Eye (tissue), 1 donor: ENCODE results near the gene KDM1B.
"Not testable (repeated sequence)": the region's sequence is repeated elsewhere in the genome, so short reads cannot be mapped to it uniquely, and the experiment has no call there.

ENCODE experiments used
- DNase-seq: peaks from one replicate; pipeline ENCODE4 v3.0.0-alpha.2; 2015

KDM1B gene

DNA sequence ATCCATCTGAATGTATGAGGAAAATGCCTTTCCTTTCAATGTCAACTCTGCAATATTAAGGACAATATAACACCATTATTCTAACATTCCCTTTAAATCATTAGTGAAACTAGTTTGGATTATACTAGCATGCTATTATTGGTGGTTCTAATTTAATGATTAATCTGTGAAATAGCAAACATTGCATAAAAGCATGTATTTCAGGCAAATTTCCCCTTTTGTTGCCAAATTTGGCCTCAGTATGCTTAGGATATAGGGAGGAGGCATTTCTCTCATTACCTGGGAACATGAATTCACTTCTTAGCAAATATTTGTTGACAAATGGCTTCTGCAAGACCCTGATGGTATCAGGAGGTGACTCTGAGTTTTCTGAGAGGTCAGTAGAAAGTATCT lies 1.9 kb upstream of the KDM1B start:
- no peak for DNase-seq

DNA sequence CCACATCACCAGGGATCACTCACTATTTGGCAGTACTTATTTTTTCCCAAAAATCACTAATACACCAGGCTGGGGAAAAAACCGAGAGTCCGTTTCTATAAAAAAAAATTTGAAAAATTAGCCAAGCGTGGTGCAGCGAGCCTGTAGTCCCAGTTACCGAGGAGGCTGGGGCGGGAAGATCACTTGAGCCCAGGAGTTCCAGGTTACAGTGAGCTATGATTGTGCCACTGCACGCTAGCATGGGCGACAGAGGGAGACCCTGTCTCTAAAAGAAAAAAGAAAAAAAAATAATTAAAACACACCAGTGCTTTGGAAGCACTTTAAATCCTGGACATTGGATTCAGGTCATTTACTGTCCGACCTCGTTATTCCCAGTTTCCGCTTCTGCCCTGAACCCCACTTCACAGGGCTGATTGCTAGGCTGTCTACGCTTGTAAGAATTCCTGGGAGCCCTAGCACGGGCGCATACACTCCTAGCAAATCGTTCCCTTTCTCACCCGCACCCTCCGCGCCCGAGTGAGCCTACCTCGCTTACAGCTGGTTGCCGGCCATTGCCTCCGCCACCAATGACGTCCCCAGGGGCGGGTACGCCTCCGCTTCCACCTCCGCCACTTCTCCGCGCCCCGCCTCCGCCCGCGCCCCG lies 594 bp upstream of the KDM1B start, which contains the start of gene TPMT:
Gene TPMT, minus strand, starts transcription at position 571 of the 643 bp plus-strand sequence. CDS start 5,950 bp downstream, outside the sequence.
- no peak for DNase-seq

DNA sequence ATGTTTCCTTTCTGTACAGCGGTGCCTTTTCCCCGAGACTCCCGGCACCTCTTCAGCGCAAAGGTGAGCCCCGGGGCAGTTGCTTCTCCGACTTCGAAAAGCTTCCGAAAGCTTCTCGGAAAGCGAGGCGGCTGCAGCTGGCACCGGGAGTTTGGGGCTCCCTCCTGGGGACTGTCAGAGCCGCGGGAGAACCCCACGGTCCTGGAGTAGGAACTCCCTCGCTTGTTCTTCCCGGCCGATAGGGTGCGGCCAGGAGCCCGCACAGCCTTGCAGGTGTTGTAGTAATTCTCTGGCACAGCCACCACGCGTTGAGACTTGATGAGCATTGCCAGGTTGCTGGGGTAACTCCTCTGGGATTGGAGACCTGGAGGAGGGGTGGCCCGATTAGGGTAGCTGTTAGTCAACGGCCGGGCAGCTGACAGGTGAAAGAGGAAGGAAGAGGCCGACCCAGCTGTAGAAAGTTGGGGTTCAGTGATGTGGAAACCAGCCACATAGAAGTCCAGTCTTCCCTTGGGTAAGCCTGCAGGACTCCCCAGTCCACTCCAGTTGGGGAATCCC lies 721 bp downstream of the KDM1B start:
- DNase-seq: peak; percentile 76

DNA sequence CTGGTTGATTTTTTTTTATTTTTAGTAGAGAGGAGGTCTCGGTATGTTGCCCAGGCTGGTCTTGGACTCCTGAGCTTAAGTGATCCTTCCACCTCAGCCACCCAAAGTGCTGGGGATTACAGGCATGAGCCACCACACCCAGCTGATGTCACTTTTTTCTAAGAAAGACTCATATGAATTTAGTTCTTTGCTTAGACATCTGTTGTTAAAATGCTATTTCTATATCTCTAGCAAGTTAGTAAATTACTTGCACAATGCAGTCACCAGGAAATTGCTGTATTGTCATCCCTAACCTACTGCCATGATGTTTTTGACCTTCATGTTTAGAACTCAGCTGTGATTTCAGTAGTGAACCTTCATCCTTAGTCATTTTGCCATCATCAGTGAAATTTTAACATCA lies 5.7 kb downstream of the KDM1B start:
- DNase-seq: no peak

DNA sequence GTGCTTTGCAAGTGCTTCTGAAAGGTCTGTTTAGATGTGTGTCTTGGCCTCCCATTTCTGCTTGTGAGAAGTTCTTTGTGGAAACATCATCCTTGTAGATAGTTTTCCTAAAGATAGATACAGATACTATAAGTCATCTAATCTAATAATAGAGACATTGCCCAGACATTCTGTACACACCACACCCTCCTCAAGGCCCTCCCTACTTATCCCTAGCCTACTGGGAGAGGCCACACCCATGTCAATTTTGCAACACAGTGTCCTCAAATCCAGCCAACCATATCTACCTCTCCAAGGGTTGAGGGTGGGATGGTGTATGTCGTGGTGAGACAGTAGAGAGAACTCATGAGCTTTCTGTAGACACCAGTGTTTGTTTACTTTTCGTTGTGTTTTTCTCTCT lies 6.2 kb downstream of the KDM1B start:
- no peak for DNase-seq

DNA sequence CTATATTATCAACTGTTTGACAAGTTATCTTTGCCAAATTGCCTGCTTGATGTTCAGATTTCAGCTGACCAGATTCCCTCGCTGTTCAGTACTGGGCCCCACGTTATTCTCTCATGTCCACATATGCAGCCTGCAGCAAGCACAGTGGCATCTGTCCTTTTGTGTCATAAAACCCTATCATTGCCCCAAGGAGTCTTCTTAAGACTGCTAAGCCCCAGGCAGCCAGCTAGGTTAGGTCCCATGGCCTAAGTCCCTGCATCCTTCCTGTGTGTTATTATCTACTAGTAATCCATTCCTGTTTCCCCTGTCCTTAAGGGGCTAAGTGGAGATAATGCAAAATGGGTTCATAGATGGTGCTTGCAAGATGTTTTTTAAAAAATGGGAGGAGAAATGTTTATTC lies 7.2 kb downstream of the KDM1B start:
- no peak for DNase-seq

DNA sequence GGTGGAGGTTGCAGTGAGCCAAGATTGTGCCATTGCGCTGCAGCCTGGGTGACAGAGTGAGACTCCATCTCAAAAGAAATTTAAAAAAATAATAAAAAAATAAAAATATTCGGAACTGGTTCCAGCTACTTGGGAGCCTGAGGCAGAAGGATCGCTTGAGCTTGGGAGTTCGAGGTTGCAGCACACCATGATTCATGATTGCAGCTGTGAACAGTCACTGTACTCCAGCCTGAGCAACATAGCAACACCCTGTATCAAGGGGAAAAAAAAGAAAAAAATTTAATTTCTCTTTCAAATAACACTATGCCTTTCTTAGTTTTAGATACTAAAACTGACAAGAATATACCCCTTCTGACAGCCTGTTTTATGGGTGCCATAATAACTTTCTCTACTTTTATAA lies 10.5 kb downstream of the KDM1B start:
- DNase-seq: no peak

DNA sequence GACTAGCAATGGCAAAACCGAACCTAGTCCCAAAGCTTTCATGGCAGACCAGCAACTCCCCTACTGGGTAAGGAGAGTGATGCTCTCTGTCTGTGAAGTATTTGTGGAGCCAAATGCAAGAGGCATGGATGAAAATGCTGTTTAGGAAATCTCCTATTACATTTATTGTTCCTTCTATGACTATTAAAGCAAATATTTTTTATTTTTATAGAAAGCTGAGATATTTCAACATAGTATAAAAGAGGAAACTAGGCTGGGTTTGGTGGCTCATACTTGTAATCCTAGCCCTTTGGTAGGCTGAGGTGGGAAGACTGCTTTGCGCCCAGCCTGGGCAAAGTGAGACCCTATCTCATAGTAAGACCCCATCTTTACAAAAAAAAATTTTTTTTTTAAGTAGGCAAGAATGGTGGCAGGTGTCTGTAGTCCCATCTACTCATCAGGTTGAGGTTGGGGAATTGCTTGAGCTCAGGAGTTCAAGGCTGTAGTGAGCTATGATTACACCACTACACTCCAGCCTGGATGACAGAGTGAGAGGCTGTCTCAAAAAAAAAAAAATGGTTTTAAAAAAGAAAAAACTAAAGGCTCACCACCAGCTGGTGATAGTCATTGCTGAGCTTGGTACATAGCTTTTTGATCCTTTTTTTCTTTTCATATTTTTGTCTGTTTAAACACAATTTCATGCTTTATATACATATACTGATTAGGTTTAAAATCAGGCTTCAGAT lies 11.3 kb downstream of the KDM1B start:
- DNase-seq: no peak

DNA sequence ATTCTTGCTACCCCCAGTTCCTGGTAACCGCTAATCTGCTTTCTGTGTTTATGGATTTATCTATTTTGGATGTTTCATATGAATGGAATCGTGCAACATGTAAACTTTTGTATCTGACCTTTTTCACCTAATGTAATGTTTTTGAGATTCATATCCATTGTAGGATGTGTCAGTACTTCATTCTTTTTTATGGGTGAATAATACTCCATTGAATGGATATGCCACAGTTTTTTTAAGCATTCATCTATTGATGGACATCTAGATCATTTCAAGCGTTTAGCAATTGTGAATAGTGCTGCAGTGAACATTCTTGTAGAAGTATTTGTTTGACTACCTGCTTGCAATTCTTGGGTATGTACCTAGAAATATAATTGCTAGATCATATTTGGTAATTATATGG lies 13.0 kb downstream of the KDM1B start:
- DNase-seq: no peak

DNA sequence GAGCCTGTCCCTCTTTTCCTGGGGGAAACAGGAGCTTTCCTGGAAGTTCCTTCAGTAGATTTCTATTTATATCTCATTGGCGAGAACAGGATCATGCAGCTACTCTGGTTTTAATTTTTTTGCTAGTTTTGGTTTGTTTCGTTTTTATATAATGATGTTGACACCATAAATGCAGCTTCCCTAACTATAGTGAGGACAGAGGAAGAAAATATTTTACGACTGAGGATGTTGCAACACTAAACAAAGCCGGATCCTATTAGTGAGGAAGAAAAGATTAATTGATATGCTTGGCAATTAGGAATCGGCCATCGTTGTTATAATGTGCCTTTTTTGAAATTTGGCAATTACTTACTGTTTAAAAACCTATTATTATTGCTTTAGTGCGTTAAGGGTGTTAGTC lies 16.6 kb downstream of the KDM1B start:
- no peak for DNase-seq

DNA sequence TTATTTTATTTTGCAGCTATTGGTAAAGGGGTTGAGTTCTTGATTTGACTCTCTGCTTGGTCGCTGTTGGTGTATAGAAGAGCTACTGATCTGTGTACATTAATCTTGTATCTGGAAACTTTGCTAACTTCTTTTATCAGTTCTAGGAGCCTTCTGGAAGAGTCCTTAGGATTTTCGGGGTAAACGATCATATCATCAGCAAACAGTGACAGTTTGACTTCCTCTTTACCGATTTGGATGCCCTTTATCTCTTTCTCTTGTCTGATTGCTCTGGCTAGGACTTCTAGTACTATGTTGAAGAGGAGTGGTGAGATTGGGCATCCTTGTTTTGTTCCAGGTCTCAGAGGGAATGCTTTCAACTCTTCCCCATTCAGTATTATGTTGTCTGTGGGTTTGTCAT lies 21.0 kb downstream of the KDM1B start:
- not testable (repeated sequence) for DNase-seq

DNA sequence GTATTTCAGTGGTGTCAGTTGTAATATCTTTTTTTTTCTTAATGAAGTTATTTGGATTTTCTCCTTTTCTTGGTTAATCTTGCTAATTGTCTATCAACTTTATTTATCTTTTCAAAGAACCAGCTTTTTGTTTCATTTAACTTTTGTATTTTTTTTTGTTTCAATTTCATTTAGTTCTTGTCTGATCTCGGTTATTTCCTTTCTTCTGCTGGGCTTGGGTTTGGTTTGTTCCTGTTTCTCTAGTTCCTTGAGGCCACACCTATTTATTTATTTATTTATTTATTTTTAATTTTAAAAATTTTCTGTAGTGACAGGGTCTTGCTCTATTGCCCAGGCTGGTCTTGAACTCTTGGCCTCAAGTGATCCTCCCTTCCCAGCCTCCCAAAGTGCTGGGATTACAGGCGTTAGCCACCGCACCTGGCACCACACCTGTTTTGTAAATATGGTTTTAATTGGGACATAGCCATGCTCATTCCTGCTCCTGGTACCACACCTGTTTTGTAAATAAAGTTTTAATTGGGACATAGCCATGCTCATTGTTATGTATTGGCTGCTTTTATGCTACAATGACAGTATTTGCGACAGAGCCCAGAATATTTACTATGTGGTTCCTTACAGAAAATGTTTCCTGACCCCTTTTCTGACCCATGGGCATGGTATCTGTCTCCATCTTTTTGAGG lies 22.2 kb downstream of the KDM1B start:
- DNase-seq: no peak

DNA sequence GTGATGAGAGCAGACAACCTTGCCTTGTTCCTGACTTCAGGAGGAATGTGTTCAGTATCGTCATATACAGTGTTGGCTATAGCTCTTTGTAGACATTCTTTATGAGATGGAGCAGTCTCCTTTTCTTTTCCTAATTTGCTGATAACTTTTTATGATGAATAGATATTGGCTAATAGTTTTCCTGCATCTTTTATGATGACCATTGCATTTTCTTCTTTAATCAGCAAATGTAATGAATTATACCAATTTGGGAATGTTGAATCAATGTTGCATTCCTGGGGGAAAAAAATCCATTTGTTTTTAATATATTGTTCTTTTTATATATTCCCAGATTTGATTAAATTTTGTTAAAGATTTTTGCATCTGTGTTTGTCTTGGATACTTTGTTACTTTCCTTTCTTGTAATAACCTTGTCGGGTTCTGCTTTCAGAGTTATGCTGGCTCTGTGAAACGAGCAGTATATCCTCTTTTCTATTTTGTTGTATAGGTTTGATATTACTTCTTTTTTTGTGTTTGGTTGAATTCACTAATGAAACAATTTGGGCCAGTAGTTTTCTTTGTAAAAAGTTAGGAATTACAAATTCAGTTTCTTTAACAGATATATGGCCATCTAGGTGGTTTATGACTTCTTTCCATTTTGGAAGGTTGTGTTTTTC lies 23.9 kb downstream of the KDM1B start:
- DNase-seq: no peak

DNA sequence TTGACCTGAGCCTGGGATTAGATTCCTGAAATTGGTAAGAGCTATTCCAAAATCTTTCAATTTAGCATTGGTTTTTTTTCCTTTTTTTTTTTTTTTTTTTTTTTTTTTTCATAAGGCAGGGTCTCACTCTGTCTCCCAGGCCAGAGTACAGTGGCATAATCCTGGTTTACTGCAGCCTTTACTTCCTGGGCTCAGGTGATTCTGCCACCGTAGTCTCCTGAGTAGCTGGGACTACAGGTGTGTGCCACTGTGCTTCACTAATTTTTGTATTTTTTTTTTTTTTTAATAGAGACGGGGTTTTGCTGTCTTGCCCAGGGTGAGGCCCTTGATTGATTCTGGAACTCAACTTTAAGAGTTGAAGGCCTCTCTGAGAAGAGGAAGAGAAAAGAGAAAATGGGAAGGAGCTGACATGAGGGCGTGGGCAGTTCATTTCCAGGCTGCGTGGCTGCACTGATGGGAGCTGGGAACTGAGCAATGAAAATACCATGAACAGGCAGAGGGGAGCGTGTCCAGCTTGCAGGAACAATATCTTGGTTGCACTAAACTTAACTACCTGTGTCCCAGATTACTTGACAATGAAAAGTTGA lies 24.6 kb downstream of the KDM1B start:
- DNase-seq: no peak

DNA sequence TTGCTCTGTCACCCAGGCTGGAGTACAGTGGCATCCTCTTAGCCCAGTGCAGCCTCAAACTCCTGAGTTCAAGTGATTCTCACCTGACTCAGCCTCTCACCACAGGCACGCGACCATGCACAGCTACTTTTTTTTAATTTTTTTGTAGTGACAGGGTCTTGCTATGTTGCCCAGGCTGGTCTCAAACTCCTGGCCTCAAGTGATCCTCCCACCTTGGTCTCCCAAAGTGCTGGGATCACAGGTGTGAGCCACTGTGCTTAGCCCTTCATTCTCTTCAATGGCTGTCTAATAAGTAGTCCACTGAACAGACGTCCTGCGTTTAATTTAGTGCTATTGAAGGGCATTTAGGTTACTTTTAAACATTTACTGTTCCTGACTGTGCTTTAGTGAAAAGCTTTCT lies 27.3 kb downstream of the KDM1B start:
- DNase-seq: no peak

DNA sequence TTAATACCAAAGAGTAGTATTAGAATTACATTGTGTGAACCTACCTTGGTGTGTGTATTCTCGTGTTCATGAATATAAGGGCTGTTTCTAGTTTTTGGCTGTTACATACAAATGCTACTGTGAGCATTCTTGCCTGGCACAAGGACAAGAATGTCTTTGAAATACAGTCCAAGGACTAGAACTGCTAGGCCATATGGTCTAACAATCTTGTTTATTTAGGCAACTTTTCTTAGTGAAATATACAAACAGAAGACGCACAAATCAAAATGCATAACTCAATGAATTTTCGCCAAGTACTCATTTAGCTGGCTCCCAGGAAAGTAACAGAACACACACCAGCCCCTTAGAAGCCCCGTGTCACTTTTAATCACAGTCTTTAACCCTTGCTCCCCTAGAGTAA lies 28.5 kb downstream of the KDM1B start:
- no peak for DNase-seq

DNA sequence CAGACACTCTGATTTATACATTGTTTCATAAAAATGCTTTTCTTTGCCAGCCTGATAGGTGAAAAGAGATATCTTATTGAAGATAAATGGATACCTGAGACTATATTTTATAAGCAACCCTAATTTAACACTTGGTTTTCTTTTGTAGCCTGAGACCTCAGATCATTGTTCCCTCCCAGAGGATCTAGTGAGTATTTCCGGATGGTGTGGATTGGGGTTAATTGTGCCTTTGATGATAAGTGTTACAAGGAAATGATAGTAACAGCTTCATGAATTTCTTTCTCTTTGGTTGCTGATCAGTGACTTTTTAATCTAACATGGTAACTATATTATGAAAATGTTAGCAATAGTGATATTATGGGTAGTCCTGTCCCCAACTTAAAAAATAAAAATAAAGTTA lies 30.4 kb downstream of the KDM1B start:
- DNase-seq: no peak

DNA sequence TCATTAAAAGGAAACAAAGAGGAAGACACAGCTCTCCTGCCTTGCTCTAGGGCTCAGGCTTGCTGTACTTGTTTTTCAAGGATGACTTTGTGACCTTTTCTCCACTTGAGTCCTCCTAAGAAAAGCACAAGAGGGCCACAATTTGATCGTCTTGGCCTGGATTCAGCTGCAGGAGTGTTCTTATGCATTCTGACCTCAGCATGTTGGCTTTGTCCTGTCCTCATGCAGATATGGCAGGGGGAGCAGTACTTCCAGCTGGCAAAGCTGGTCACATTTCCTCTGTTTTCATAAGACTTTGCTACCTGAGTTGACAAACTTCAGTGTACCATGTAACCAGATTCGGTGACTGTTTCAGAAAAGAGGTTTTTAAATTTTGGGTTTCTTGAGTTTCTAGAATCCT lies 30.8 kb downstream of the KDM1B start:
- no peak for DNase-seq

DNA sequence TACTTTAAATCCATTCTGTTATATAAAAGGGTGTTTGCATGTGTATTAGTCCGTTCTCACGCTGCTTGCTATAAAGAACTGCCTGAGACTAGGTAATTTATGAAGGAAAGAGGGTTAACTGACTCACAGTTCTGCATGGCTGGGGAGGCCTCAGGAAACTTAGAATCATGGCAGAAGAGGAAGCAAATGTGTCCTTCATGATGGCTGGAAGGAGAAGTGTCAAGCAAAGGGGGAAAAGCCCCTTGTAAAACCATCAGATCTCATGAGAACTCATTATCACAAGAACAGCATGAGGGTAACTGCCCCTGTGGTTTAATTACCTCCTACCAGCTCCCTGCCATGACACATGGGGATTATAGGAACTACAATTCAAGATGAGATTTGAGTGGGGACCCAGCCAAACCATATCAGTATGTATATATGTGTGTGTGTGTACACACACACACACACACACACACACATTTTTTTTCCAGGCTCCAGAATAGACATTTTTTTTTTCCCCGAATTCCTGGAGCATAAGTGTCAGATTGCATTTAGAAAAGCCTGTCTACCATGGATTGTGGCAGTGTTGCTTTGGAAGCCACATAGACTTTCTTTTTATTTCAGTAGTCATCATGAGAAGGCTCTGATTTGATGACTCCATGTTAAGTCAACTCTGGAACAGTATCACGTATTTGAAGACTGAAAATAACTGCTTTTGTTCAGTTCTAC lies 31.5 kb downstream of the KDM1B start:
- peak; percentile 24 for DNase-seq

DNA sequence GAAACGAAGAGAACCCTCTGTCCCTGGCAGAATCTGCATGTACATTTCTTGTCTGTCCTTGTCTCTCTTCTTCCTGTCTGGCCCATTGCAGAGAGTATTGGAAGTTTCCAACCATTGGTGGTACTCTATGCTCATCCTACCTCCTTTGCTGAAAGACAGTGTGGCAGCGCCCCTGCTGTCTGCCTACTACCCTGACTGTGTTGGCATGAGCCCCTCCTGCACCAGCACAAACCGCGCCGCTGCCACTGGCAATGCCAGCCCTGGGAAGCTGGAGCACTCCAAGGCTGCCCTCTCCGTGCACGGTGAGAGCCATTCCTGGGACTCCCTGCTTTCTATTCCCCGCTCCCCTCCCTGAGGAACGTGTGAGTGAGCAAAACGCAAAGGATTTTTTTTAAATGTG lies 32.5 kb downstream of the KDM1B start:
- no peak for DNase-seq

DNA sequence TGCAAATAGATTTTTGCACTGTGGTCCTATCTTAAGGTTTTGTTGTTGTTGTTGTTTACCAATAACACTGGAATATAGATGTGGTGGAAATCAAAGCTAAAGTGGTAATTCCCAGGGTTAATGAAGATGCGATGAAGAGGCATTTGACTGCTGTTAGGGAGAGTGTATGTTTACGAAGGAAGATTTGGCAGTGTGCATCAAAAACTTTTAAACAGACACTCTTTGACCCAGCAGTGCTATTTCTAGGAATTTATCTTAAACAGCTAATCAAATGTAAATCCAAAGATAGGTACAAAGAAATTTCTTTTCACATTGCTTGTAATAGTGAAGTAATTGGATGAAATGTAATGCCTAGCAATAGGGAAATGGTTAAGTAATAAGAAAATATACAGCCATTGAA lies 34.0 kb downstream of the KDM1B start:
- no peak for DNase-seq

DNA sequence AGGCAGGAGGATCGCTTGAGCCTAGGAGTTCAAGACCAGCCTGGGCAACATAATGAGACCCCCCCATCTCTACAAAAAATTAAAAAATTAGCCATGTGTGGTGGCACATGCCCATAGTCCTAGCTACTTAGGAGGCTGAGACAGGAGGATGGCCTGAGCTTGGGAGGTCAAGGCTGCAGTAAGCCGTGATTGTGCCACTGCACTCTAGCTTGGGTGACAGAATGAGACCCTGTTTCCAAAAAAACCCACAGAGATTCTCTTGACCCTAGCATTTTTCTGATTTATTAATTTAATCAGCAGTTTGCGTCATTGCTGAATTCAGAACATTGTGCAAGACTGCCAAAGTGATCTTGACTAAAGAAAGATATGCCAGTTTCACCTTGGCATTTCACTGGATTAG lies 36.8 kb downstream of the KDM1B start:
- no peak for DNase-seq
